Endothelial cell of coronary artery (primary cell): ENCODE measurements around the gene ZBTB6. TPM values are rescaled to one million over a fixed set of nuclear protein-coding genes. Genes with fewer than 3 reads are reported as not detected.

Experiments
- total RNA-seq: library from RNA; depleted of rRNA; stranded (reverse); fragments of >200 nt; gene quantifications from 2 replicates; pipeline ENCODE4 v1.2.3, GENCODE V29; 2014

The ZBTB6 gene, protein sequence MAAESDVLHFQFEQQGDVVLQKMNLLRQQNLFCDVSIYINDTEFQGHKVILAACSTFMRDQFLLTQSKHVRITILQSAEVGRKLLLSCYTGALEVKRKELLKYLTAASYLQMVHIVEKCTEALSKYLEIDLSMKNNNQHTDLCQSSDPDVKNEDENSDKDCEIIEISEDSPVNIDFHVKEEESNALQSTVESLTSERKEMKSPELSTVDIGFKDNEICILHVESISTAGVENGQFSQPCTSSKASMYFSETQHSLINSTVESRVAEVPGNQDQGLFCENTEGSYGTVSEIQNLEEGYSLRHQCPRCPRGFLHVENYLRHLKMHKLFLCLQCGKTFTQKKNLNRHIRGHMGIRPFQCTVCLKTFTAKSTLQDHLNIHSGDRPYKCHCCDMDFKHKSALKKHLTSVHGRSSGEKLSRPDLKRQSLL
- 10.9 and 11.9 TPM in 2 replicates for total RNA-seq

DNA sequence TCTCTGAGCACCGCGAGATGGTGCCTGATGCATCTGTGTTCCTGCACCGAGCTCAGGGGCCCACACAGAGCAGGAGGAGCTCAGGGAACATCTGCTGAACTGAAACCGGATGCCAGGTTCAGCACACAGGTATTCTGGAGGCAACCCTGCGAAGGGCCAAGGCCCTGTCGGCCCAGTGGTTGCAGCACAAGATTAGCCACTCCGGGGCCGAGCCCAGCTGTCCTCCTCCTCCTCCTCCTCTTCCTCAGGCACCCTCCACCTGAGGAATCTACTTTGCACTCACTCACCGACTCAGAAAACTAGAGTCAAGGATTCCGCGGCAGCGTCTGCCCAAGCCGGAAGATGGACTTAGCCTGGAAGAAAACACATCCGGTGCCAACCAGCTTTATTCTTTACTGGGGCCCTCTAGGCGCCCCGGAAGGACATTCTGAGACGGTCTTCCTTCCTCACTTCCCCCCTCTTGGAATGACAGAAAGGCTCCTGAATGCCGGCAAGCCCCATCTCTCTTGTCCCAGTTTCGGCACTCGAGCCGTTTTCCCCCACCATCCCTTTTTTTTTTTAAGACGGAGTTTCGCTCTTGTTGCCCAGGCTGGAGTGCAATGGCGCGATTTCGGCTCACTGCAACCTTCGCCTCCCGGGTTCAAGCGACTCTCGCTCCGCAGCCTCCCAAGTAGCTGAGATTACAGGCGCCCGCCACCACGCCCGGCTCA lies at the start of gene ZBTB6:
Gene ZBTB6, minus strand, starts transcription at position 360 of the 710 bp plus-strand sequence. CDS start 1,251 bp downstream, outside the sequence.

DNA sequence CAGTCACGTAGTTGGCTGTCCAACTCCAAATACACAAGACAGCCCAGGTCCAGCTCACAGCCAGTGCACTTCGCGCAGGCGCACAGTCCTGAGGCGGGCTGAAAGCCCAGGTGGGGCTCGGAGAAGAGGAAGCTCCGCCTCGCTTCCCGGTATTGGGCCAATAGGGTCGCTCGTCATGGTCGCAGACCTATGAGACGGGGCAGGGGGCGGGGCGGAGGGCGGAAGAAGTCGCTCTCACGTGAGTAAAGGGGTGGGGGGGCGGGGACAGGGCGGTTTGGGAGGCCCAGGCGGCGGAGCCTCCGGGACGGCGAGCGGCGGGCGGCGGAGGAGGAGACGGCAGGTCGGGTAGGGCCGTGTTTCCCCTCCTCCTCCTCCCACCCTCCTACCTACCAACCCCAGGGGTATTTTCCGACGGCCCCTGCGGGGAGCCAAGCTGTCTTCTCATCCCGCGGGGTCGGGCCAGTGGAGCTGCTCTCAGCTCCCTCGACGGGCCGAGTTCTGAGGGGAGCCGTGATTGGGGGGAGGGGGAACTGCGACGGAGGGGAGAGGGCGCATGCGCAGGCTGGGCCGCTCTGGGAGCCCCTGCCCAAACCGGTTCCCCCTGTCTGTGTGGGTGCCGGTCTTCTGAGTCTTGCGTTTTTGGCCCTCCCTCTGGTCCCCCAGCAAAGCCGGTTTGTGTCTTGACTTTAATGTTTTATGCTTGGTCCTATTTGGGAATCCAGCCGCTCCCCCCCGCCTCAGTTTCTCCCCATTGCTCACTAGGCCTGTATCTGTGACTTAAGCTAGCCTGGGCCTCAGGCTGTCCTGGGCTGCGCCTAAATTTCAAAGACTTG lies 27.8 kb upstream of the ZBTB6 start, which contains the start of gene RABGAP1:
Gene RABGAP1, plus strand, starts transcription at position 272 of the 833 bp plus-strand sequence. CDS start 16,040 bp downstream, outside the sequence.

DNA sequence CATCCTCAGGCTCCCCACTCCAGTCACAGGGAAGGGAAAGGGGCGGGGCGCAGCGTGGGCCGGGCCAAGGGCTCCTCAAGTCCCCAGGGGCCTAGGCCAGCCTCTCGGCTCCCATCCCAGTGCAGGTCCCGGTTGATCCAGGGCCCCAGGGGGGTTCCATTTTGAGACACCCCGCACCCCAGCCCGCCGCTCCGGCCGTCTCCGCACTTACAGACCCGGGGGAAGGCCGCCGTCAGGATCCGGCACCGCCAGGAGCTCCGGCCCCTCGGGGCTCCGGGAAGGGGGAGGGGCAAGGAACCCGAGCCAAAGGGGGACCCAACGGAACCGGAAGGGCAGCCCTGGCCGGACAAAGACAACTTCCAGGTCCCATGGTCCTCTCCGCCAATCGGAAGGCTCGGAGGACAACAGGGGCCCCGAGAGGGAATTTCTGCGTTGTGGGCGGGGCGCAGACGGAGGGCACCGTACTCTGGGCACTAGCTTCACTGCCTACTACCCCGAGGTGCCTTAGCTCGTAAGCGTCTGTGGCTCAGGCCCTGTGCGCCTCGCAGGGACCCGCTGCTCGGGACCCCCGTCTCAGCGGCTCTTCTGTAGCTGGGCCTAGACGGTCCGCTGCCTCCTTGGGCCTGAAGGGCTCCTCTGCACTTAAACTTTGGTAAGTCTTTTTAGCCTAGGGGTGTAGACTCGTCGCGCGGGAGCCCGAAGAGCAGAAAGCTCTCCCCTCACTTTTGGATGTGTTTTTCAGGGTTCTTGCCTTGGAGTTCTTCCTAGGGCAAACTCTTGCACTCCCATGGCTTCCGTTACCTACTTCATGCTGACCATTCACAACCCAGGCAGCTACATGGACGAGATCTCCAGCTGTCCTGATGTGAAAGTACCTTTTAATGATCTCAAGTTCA lies 18.4 kb upstream of the ZBTB6 start, which contains the start of gene ZBTB26:
Gene ZBTB26, minus strand, starts transcription at position 287 of the 896 bp plus-strand sequence. CDS start 11,578 bp downstream, outside the sequence.

DNA sequence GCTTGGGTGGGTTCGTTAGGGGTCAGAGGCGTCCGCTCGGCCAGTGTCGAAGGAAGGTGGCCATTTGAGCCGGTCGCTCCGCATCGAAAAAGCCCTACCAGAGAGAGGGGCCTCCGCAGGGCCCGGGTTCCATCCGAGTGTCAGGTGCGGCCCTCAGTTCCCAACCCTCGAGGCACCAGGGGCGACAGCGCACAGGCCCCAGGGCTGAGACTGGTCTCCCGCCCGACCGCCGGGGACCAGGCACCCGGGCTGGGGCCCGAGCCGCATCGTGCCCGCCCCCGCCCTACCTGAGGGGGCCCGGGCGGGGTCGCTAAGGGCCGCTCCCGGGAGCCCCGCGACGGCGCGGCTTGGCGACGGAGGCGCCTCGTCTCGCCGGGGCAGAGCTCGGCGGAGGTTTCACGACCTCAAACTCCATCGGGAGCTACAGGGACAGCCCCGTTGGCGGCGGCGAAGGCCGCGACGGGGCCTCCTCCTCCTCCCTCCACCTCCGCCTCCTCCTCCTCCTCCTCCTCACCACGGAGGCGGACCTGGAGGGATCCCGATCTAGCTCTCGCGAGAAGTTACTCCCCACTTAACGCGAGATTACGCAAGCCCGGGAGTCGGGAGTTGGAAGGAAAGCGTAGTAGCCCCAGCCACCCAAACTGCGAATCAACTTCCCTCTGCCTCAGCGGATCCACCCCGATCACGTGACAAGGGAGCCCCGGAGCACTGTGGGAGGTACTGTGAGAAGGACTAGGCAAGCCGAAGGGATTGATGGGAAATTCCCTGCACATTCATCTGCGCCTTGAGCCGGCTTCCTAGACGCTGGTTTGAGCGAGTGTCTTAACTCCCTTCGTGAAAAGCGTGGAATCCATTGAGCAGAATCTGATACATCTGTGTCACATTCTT lies 8.1 kb downstream of the ZBTB6 start, which contains the start of gene RC3H2:
Gene RC3H2, minus strand, starts transcription at position 537 of the 888 bp plus-strand sequence. CDS start 7,850 bp downstream, outside the sequence.

Other genes with a start within 250 kb of the ZBTB6 start
- not detected in 2 replicates for gene OR1L3, start 238.2 kb downstream of the ZBTB6 start, total RNA-seq
- gene OR1L4, start 189.3 kb downstream of the ZBTB6 start, total RNA-seq: not detected in 2 replicates
- gene OR1L6, start 171.0 kb downstream of the ZBTB6 start, total RNA-seq: not detected in 2 replicates
- not detected in 2 replicates for gene OR5C1, start 124.4 kb downstream of the ZBTB6 start, total RNA-seq
- not detected in 2 replicates for gene OR1K1, start 113.2 kb downstream of the ZBTB6 start, total RNA-seq
- 64.5 and 66.2 TPM in 2 replicates for gene PDCL, start 84.7 kb downstream of the ZBTB6 start, total RNA-seq
- gene RC3H2, start 8.0 kb downstream of the ZBTB6 start, total RNA-seq: 44.9 and 54.8 TPM in 2 replicates
- 2.3 and 3.7 TPM in 2 replicates for gene ZBTB26, start 18.2 kb upstream of the ZBTB6 start, total RNA-seq
- gene RABGAP1, start 27.7 kb upstream of the ZBTB6 start, total RNA-seq: 23.2 and 36.2 TPM in 2 replicates
- gene GPR21, start 120.3 kb upstream of the ZBTB6 start, total RNA-seq: 0.90 and 1.8 TPM in 2 replicates